Measurements from ENCODE around the gene MCIDAS.
A peak's percentile ranks its signal among the peaks of the same experiment; 100 is the strongest.

MCIDAS gene

GRCh38 chr5:55226934-55227663 is at the start of gene MCIDAS:
Gene MCIDAS, minus strand, starts transcription at chr5:55227315. Its CDS starts 177 bp downstream, at chr5:55227138.
- DNase-seq: peak; percentile 4

GRCh38 chr5:55276771-55277170 is 49.7 kb upstream of the MCIDAS start:
- no peak for DNase-seq

- DNase-seq: no peak
Observed at GRCh38 chr5:55258339-55258738, 31.2 kb upstream of the MCIDAS start.

DNA sequence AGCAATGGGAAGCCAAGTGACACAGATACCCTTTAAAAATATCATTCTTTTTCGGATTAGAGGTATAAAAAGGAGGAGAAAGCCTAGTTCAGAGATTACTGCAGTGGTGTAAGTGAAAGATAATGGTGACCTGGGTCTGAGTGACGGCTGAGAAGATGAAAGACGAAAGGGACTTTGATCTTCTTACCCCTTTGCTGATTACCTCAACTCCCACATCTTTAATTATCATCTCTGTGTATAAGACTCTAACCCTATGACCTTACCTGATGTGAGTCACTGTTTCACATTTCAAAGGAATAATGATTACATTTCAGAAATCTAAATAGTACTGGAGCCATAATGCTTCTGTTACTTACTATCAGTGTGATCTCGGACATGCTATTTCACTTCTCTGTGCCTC is 27.7 kb upstream of the MCIDAS start:
- DNase-seq: no peak

GRCh38 chr5:55250064-55250463 is 22.9 kb upstream of the MCIDAS start:
- no peak for DNase-seq

DNA sequence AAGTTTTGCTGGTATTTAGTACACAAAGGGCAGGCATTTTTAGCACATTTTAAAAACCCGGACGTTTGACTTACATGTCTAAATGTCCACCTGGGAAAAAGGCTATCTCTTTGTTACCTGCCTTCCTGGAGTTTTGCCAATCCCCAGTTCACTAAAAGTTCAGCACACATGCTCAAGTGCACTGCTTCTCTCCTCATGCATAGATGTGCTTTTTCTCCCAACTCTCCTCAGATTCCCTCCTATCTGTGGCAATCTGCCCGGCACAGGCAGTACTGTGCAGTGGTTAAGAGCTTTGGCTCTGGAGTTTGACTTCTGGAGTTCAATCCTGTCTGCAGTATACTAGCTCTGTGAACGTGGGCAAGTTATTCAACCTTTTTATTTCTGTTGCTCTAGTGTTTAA is 14.6 kb upstream of the MCIDAS start:
- DNase-seq: no peak

DNA sequence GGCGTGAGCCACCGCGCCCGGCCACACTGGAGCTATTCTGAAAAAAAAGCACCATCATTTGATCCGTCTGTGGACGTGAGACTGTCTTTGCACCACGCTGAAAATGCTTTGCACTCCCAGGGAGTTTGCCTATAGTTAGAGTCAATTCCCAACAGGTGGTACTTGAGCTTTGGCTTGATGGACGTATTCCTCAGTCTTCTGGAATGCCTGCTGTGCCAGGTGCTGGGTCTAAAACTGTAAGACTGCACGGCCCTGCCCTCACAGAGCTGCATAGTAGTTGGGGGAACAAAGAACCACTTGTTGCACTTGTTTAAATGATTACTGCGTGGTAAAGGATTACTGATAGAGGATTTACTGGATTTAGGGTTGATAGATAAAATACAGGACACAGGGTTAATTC is 9.7 kb upstream of the MCIDAS start:
- DNase-seq: no peak

DNA sequence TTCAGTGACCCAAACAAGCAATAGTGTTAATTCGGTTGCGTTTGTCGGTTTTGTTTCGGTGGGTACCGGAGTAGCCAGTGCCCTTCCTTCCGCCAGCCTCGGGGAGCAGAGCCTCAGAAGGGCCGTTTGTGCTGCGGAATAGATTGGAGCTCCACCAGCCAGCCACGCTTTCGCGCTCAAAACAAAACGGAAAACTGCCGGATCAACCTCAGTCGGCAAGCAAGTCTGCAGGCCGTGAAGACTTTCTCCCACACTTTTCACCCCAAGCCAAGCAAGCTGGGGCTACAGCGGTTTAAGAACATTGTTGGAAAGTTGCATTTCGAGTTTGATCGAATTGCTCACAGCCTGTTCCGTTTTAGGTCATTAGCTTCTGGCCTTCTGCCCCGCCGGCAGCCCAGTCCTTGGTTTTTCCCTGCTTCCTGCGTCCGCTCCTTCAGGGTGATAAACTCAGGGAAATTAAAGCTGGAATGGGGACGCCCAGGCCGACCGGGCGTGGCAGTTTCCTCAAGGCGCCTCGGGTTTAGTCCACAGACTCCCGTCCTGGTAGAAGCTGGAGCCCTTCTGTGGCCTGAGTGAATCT is 7.1 kb upstream of the MCIDAS start:
- DNase-seq: no peak

- peak; percentile 43 for DNase-seq
Observed at GRCh38 chr5:55232985-55233928, 6.1 kb upstream of the MCIDAS start, which contains the start of gene CCNO. Gene CCNO, minus strand, starts transcription at chr5:55233608. Its CDS starts 85 bp downstream, at chr5:55233523.

- DNase-seq: no peak
Observed at GRCh38 chr5:55232271-55232984, 5.3 kb upstream of the MCIDAS start.

DNA sequence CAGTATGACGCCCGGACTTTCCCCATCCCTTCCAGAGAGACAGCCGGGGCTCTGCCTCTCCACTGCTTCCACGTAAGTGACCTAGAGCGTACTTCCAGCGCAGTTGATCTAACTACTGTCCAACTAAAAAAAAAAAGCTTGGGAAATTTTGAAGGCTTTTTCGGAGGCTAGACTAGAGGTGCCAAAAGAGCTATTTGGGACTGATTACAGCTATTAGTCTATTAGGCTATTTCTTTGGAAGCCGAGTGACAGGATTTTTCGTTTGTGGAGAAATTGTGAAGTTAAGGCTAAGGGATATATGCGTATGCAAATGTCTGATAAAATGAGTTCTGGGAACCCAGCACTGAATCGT is 4.8 kb upstream of the MCIDAS start:
- no peak for DNase-seq

DNA sequence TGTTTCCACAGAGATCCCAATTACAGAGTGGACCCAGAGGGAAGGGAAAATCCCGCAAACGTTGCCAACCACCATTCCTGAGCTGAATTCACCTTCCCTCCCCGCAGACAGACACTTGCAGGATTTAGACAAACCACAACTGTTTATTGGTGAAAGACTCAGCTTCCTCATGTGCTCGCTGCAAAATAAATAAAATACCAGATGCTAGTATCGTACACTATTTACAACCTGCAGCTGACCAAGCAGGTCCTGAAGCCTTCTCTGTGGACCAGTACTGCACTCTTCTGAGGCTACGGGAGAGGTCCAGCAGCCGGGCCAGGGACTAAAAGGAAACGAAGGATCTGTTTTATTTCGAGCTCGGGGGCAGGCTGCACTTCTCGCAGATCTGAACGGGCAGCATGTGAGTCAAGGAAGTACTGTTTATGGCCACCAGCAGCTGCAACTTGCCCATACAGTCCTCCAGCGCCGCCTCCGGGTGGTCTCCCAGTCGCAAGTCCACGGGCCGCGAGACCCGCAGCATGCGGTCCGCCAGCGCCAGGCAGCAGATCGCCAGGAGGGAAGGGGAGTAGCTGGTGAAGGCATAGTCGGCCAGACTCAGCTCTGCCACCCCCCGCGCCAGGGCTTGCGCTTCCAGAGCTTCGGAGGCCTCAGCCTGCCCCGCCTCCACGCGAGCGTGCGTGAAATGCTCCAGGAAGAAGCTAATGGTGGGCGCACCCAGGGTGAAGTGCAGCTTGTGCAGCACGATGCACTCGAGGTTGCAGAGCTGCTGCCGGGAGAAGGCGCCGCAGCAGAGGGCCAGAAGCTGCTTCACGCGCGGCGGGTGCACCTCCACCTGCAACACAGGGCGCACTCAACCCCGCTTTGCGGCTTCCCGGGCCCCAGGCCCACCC is 4.2 kb upstream of the MCIDAS start:
- peak; percentile 1 for DNase-seq

- no peak for DNase-seq
Observed at GRCh38 chr5:55230086-55230629, 3.0 kb upstream of the MCIDAS start.

DNA sequence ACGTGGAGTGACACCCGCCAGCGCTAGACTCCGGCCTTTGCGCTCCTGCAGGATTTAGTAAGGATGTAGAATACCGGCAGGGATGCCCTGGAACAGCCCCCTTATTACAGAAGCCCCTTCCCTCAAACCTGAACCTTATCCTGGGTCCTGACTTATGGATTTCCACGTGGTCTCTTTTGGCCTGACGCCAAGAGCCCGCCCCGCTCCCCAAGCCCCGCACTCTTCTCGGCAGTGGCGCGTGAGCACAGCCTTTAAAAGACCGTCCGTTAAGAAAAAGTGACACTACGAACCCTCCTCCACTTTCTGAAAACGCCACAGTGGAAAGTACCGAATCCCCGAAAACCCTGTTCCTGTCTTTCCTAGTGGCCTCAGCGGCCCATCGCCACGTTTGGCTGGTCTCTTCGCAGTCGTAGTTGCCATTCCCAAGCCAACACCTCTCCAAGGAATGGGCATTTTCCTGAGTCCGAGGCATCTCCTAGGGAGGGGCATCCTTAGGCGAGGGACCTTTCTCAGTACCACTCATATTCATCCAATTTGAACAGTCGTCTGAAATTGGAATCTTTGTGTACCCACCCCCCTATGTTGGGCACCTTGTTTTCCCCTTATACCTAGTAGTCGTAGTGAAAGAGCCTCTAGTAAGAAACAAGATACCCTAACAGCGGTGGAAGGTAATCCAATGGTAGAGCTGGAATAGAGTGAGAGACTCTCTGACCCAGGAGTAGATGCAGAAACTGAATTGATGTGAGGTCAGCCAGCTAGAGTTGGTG is 732 bp upstream of the MCIDAS start:
- DNase-seq: no peak

GRCh38 chr5:55226027-55226933 is 835 bp downstream of the MCIDAS start:
- DNase-seq: no peak

DNA sequence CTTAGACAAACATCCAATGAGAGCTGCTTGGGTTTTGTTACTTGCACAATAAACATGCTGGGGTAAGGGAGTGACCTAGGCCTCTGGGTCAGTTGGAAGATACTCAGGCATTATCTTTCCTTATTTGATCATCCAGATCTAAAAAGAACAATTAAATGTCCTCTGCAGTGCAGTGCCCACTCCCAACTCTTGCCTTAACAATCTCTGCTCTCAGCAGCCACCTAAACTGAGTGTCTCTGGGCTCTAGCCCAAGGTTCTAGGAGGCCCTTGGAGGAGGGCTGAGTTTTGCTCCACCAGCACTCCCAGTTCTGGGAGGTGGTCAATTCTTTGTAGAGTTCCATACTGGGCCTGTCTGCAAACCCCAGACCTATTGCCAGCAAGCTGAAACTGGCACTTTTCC is 1.8 kb downstream of the MCIDAS start:
- DNase-seq: no peak

DNA sequence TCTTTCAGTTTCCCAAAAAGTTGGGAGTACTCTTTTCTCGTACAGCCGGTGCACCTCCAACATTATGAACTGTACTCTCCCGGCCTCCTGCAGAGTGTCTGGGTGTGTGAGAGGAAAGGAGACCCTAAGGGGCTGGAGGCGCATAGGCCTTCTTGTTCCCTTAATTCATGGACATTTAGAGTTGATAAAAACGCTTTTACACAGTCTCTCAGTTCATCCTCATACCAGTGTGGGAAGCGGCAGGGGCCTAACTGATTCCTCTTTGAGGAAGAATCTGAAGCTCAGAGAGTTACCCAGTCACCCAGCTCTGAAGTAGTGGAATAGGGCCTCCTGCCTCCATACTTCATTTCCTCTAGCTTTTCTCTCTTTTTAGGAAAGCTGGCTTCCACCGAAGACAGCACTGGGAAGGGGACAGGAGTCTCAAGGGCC is 3.3 kb downstream of the MCIDAS start:
- DNase-seq: no peak

GRCh38 chr5:55222985-55223811 is 3.9 kb downstream of the MCIDAS start:
- peak; percentile 11 for DNase-seq

All from inflammatory macrophage treated with lipopolysaccharide for 4 hours (primary cell).